ENCODE measurements around the gene GPR101.

- TF ChIP-seq POLR2A (IDR thresholded peaks at IDR 0.05) (no peak), CTCF (IDR thresholded peaks at IDR 0.05) (no peak)
Measured at GRCh38 chrX:137028699-137029098, 5.1 kb downstream of the GPR101 start.
